ENCODE measurements around the gene TRMT11.

- TF ChIP-seq TAF1 (IDR thresholded peaks at IDR 0.05; ENCODE audit: borderline replicate concordance, insufficient read depth, low read length), result no peak
- no peak for TF ChIP-seq SIN3A (IDR thresholded peaks at IDR 0.05; ENCODE audit: borderline replicate concordance, insufficient read depth, low read length)
- TF ChIP-seq, protein P1, sequence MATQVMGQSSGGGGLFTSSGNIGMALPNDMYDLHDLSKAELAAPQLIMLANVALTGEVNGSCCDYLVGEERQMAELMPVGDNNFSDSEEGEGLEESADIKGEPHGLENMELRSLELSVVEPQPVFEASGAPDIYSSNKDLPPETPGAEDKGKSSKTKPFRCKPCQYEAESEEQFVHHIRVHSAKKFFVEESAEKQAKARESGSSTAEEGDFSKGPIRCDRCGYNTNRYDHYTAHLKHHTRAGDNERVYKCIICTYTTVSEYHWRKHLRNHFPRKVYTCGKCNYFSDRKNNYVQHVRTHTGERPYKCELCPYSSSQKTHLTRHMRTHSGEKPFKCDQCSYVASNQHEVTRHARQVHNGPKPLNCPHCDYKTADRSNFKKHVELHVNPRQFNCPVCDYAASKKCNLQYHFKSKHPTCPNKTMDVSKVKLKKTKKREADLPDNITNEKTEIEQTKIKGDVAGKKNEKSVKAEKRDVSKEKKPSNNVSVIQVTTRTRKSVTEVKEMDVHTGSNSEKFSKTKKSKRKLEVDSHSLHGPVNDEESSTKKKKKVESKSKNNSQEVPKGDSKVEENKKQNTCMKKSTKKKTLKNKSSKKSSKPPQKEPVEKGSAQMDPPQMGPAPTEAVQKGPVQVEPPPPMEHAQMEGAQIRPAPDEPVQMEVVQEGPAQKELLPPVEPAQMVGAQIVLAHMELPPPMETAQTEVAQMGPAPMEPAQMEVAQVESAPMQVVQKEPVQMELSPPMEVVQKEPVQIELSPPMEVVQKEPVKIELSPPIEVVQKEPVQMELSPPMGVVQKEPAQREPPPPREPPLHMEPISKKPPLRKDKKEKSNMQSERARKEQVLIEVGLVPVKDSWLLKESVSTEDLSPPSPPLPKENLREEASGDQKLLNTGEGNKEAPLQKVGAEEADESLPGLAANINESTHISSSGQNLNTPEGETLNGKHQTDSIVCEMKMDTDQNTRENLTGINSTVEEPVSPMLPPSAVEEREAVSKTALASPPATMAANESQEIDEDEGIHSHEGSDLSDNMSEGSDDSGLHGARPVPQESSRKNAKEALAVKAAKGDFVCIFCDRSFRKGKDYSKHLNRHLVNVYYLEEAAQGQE (IDR thresholded peaks at IDR 0.05; ENCODE audit: insufficient read depth in 1 of 2, low read depth in 2 of 2, low read length in 2 of 2), result no peak
- no peak for TF ChIP-seq POLR2AphosphoS5 (IDR thresholded peaks at IDR 0.05; ENCODE audit: low read depth, low read length)
- TF ChIP-seq FOXP2 (optimal IDR thresholded peaks at IDR 0.05; ENCODE audit: borderline replicate concordance, extremely low read depth, extremely low read length, insufficient read depth), result no peak
Measured at GRCh38 chr6:126002755-126003679, 16.7 kb downstream of the TRMT11 start.
